Cardiac muscle cell (in vitro differentiated cells and primary cell): ENCODE measurements around the gene TMPRSS11E. TPM values are rescaled to one million over a fixed set of nuclear protein-coding genes. Genes with fewer than 3 reads are reported as not detected.
"Not testable (repeated sequence)": the region's sequence is repeated elsewhere in the genome, so short reads cannot be mapped to it uniquely, and the experiment has no call there.

Source experiments
- DNase-seq, 2 donors: peaks; one replicate each; pipeline versions ENCODE4 v3.0.0 to v3.0.0-alpha.2; 2010 to 2017; ENCODE audit warnings: low read depth in 1 of 2, low spot score in 1 of 2
- H3K27ac ChIP-seq: fragments of 200-600 bp; sonication (generic); 2 replicates; pipeline ENCODE4 v1.5.1; 2016
- H3K27me3 ChIP-seq: fragments of 200-600 bp; sonication (generic); 2 replicates; pipeline ENCODE4 v1.6.0; 2016; ENCODE audit warnings: control low read depth
- H3K36me3 ChIP-seq: fragments of 200-600 bp; sonication (generic); 2 replicates; pipeline ENCODE4 v1.5.1; 2016; ENCODE audit warnings: control low read depth
- H3K4me1 ChIP-seq: fragments of 200-600 bp; sonication (generic); 2 replicates; pipeline ENCODE4 v1.8.1; 2017; ENCODE audit warnings: low read depth, mild to moderate bottlenecking, mixed run types
- H3K4me3 ChIP-seq: fragments of 200-600 bp; sonication (generic); 2 replicates; pipeline ENCODE4 v1.5.1; 2016; ENCODE audit warnings: mild to moderate bottlenecking
- H3K9me3 ChIP-seq: fragments of 200-600 bp; sonication (generic); 2 replicates; pipeline ENCODE4 v1.5.1; 2017; ENCODE audit warnings: low read depth, mild to moderate bottlenecking, control low read depth
- polyA plus RNA-seq: library from polyadenylated mRNA; unstranded; fragments of >200 nt; fragmentation: Nextera tagmentation; extraction: Ambion mirVana; gene quantifications from 2 replicates; pipeline ENCODE4 v1.2.1, GENCODE V29; 2016
- total RNA-seq: library from RNA; depleted of rRNA; stranded (reverse); fragments of >200 nt; gene quantifications from 2 replicates; pipeline ENCODE4 v1.2.3, GENCODE V29; 2016
- TF ChIP-seq, protein P1 (sequence below): IDR thresholded peaks from 2 replicates; pipeline ENCODE4 v1.5.1; 2012; ENCODE audit warnings: low read depth, mild to moderate bottlenecking, low read length

The TMPRSS11E gene, protein sequence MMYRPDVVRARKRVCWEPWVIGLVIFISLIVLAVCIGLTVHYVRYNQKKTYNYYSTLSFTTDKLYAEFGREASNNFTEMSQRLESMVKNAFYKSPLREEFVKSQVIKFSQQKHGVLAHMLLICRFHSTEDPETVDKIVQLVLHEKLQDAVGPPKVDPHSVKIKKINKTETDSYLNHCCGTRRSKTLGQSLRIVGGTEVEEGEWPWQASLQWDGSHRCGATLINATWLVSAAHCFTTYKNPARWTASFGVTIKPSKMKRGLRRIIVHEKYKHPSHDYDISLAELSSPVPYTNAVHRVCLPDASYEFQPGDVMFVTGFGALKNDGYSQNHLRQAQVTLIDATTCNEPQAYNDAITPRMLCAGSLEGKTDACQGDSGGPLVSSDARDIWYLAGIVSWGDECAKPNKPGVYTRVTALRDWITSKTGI
- not detected in 2 replicates for total RNA-seq
- not detected in 2 replicates for polyA plus RNA-seq

DNA sequence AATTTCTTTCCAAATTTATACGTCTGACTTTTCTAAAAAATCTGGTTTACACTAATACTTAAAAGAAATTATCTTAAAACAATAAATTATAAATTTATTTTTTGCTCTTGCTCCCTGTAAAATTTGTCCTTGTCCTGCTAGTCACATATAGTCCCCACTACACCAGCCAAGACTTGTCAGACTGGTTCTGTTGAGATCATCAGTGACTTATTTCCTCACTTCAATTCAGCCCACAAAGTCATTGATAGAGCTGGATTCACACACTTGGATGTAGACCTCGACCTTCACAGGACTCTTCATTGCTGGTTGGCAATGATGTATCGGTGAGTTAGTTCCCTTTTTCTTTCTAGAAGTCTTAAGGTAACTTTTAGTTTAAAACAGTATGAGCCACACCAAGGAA lies at the start of gene TMPRSS11E:
TSS of gene TMPRSS11E (plus strand) at position 263 of the 400 bp plus-strand sequence. CDS start at position 313, 50 bp downstream.
- Histone ChIP-seq H3K4me1 (no peaks in the 10 kb centered on the region), H3K4me3 (no peak within 1 kb of the TSS), H3K36me3 (no peaks in the 10 kb centered on the region), H3K27ac (no peak within 1 kb of the TSS), H3K9me3 (no peaks in the 10 kb centered on the region), H3K27me3 (no peaks in the 10 kb centered on the region)
- TF ChIP-seq, protein P1, sequence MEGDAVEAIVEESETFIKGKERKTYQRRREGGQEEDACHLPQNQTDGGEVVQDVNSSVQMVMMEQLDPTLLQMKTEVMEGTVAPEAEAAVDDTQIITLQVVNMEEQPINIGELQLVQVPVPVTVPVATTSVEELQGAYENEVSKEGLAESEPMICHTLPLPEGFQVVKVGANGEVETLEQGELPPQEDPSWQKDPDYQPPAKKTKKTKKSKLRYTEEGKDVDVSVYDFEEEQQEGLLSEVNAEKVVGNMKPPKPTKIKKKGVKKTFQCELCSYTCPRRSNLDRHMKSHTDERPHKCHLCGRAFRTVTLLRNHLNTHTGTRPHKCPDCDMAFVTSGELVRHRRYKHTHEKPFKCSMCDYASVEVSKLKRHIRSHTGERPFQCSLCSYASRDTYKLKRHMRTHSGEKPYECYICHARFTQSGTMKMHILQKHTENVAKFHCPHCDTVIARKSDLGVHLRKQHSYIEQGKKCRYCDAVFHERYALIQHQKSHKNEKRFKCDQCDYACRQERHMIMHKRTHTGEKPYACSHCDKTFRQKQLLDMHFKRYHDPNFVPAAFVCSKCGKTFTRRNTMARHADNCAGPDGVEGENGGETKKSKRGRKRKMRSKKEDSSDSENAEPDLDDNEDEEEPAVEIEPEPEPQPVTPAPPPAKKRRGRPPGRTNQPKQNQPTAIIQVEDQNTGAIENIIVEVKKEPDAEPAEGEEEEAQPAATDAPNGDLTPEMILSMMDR: no peak
- DNase-seq: no peak

DNA sequence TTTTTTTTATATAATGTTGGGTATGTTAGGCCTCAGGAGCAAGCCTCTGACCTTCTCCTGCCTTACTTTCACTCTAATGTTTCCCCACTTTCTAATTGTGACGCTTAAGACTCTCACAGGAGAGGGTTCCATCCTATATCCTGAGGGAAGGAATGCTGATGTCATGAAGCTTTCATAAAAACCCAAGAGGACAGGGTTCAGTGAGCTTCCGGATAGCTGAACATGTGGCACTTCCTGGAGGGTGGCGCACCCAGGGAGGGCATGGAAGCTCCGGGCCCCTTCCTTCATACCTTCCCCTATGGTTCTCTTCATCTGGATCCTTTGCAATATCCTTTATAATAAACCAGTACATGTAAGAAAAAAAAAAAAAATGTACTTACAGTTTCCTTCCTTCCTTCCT lies 48.0 kb upstream of the TMPRSS11E start:
- no peak for DNase-seq
- Histone ChIP-seq H3K27me3 (no peaks in the 10 kb centered on the region), H3K4me1 (peaks cover 11% of the 10 kb centered on the region), H3K9me3 (no peaks in the 10 kb centered on the region), H3K36me3 (no peaks in the 10 kb centered on the region), H3K4me3 (no peak overlapping the region), H3K27ac (no peak overlapping the region)
- TF ChIP-seq, protein P1: no peak

DNA sequence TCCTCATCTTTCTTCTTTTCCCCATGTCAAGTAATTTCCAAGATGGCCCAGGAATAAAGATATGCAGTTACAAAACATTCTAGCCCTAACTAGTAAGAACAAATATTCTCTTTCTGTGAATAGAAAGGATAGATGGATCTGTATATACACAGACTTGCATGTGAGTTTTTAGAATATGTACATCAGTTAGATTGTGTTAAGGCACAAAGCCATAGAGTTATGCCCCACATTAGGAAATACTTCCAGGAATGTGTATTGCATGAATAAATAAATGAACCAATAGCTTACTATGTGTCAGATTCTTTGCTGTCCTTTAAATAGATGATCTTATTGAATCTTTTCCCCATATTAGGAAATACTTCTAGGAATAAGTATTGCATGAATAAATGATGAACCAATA lies 46.0 kb upstream of the TMPRSS11E start:
- Histone ChIP-seq H3K9me3 (no peaks in the 10 kb centered on the region), H3K27ac (no peak overlapping the region), H3K4me1 (peaks cover 11% of the 10 kb centered on the region), H3K4me3 (no peak overlapping the region), H3K36me3 (no peaks in the 10 kb centered on the region), H3K27me3 (no peaks in the 10 kb centered on the region)
- DNase-seq: no peak
- TF ChIP-seq, protein P1: no peak

DNA sequence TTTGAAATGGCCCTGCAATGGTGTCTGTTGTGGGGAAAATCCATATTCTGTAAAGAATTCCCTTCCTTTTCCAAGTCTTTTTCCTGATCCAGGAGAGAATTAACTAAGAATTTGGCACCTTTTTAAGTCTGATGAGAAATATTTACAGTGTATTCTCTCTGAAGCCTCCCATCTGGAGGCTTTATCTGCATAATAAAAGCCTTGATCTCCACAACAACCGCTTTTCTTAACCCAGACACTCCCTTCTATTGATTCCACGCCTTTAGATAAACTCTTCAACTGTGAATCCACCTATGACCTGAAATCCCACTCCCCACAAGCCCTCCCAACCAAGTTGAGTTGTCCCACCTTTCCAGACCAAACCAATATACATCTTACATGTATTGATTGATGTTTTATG lies 43.1 kb upstream of the TMPRSS11E start:
- TF ChIP-seq, protein P1: no peak
- H3K4me1 ChIP-seq: peaks cover 5% of the 10 kb centered on the region
- H3K36me3 ChIP-seq: no peaks in the 10 kb centered on the region
- H3K4me3 ChIP-seq: no peak overlapping the region
- DNase-seq: no peak
- no peaks in the 10 kb centered on the region for H3K9me3 ChIP-seq
- H3K27me3 ChIP-seq: no peaks in the 10 kb centered on the region
- no peak overlapping the region for H3K27ac ChIP-seq

DNA sequence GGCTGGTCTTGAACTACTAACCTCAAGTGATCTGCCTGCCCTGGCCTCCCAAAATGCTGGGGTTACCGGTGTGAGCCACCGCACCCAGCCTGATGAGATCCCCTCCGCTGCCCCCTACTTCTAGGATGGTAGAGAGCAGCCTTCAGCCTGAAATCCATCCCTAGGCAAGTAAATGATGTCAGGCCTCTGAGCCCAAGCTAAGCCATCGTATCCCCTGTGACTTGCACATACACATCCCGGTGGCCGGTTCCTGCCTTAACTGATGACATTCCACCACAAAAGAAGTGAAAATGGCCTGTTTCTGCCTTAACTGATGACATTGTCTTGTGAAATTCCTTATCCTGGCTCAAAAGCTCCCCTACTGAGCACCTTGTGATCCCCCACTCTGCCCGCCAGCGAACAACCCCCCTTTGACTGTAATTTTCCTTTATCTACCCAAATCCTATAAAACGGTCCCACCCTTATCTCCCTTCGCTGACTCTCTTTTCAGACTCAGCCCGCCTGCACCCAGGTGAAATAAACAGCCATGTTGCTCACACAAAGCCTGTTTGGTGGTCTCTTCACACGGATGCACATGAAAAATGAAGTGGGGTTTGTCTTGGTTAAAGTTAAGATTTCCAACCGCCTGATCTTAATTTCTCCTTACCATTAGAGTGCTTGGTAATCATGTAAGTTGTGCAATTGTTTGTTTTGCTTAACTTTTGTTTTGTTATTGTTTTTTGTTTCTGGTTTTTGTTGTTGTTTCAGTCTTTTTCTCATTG lies 41.4 kb upstream of the TMPRSS11E start:
- not testable (repeated sequence) for H3K4me3 ChIP-seq, H3K9me3 ChIP-seq, H3K36me3 ChIP-seq, H3K27ac ChIP-seq, H3K27me3 ChIP-seq, H3K4me1 ChIP-seq, DNase-seq

DNA sequence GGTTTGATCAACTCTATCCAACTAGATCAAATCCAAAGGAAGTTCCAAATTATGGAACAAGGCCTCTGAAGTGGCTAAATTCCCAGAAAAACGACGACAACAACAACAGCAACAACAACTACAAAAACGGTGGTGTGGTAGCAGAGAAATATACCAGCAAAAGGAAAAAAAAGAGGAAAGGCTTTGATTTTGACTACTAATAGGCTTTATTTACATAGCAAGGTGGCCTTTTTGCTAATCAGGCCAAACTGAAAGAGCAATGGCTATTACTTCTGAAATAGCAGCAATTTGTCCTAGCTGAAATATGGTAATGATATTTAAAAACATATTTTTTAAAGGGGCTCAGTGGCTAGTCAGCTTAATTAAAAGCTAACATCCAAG lies 40.8 kb upstream of the TMPRSS11E start:
- no peak overlapping the region for H3K4me3 ChIP-seq
- TF ChIP-seq, protein P1: no peak
- no peaks in the 10 kb centered on the region for H3K9me3 ChIP-seq
- peaks cover 5% of the 10 kb centered on the region for H3K4me1 ChIP-seq
- no peaks in the 10 kb centered on the region for H3K27me3 ChIP-seq
- H3K27ac ChIP-seq: no peak overlapping the region
- no peaks in the 10 kb centered on the region for H3K36me3 ChIP-seq
- no peak for DNase-seq

DNA sequence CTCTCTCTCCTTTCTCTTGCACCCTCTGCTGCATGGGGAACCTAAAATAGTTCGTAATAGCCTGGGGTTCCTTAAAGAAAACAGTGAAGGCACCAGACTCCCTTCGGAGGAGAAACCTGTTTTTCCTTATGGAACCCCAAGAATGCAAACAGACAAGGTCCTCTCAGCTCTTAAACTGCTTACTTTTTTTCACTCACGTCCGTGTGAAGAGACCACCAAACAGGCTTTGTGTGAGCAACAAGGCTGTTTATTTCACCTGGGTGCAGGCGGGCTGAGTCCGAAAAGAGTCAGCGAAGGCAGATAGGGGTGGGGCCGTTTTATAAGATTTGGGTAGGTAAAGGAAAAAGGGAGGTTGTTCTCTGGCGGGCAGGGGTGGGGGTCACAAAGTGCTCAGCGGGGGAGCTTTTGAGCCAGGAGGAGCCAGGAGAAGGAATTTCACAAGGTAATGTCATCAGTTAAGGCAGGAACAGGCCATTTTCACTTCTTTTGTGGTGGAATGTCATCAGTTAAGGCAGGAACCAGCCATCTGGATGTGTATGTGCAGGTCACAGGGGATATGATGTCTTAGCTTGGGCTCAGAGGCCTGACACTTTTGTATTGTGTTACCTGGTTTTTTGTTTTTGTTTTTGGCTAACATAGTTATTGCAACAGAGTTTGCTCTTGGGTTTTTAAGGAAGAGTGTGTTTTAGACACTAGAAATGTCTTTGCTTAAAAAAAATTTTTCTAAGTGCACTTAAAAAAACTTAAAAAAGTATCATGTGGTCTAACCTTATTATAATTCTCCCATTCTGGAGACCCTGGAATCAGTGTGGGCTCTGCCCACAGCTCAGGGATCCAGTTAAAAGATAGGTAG lies 40.0 kb upstream of the TMPRSS11E start:
- H3K27me3 ChIP-seq, H3K9me3 ChIP-seq, H3K27ac ChIP-seq, H3K4me1 ChIP-seq, H3K36me3 ChIP-seq, DNase-seq: not testable (repeated sequence)
- H3K4me3 ChIP-seq: peak overlapping the region; percentile 6
